Body of pancreas (tissue), 4 donors: Measurements from ENCODE around the gene ODAD3. TPM values are rescaled to one million over a fixed set of nuclear protein-coding genes. Genes with fewer than 3 reads are reported as not detected.

Source experiments
- ATAC-seq: fragments of 150-250 bp; one replicate; pipeline ENCODE4 v1.9.1; 2016
- DNase-seq, 4 donors: peaks; one replicate each; pipeline ENCODE4 v3.0.0-alpha.2; 2019
- H3K27ac ChIP-seq, 4 donors: fragments of 200-600 bp; sonication (generic); 1 replicate in 3 of 4; 2 replicates in 1 of 4; pipeline versions ENCODE4 v1.5.1 to v1.6.1; 2016 to 2019; ENCODE audit warnings: mild to moderate bottlenecking in 1 of 4, mixed read lengths in 1 of 4, moderate library complexity in 1 of 4
- H3K27me3 ChIP-seq, 2 donors: fragments of 200-600 bp; sonication (generic); one replicate each; pipeline ENCODE4 v1.6.0; 2016; ENCODE audit warnings: mild to moderate bottlenecking in 1 of 2
- H3K36me3 ChIP-seq, 2 donors: fragments of 200-600 bp; sonication (generic); replicated peaks in 1 of 2; 2 replicates each; pipeline ENCODE4 v1.5.1; 2016; ENCODE audit warnings: low read depth in 2 of 2; ENCODE audit not compliant: insufficient read depth in 1 of 2
- H3K4me1 ChIP-seq: fragments of 200-600 bp; sonication (generic); one replicate; pipeline ENCODE4 v1.6.0; 2016
- H3K4me3 ChIP-seq, 2 donors: fragments of 200-600 bp; sonication (generic); 1 replicate in 1 of 2; 2 replicates in 1 of 2; pipeline ENCODE4 v1.5.1; 2016 to 2019
- H3K9me3 ChIP-seq, 3 donors: fragments of 200-600 bp; sonication (generic); 1 replicate in 2 of 3; 2 replicates in 1 of 3; pipeline ENCODE4 v1.5.1; 2016
- CTCF ChIP-seq, 7 experiments: fragments of 450-650 bp in 4 of 7; fragments of 200-600 bp in 3 of 7; sonication (generic) in 3 of 7; IDR thresholded peaks; one replicate each; pipeline ENCODE4 v1.5.1; 2016 to 2019; ENCODE audit warnings: antibody characterized with exemption in 7 of 7
- POLR2A ChIP-seq, 3 donors: fragments of 450-650 bp; IDR thresholded peaks; one replicate each; pipeline ENCODE4 v1.6.1; 2016; ENCODE audit warnings: antibody characterized with exemption in 3 of 3, mild to moderate bottlenecking in 2 of 3
- WGBS, 2 donors: methylation state at CpG; one replicate each; pipeline ENCODE4 v1.1.5; 2017; 5-methylcytosine and 5-hydroxymethylcytosine counted together
- intact Hi-C: fragments of 100-400 bp; cut with DNase I; formaldehyde crosslinking; loops from one replicate; pipeline ENCODE4 v1.15.1; 2023
- small RNA-seq: library from RNA; depleted of rRNA; stranded (forward); fragments of <200 nt; gene quantifications from one replicate; pipeline ENCODE3, GENCODE V24; 2016
- total RNA-seq, 2 donors: library from RNA; depleted of rRNA; stranded (reverse); fragments of >200 nt; gene quantifications; one replicate each; pipeline ENCODE4 v1.1.0, GENCODE V29; 2016

Gene ODAD3
- total RNA-seq, 2 donors from 2014 or later = 0.26 TPM; not detected in 1

- intact Hi-C loops = no loop called here
- TF ChIP-seq POLR2A (IDR thresholded peaks at IDR 0.05) (no peak), CTCF (IDR thresholded peaks at IDR 0.05) (no peak)
- DNase-seq = no peak
- Histone ChIP-seq H3K36me3 (no peaks in the 10 kb centered on the region), H3K27ac (no peak overlapping the region), H3K27me3 (no peaks in the 10 kb centered on the region), H3K4me1 (peaks cover 14% of the 10 kb centered on the region), H3K9me3 (no peaks in the 10 kb centered on the region), H3K4me3 (no peak overlapping the region)
- ATAC-seq = no peak
- 92 to 94% methylated on average over 2 of the region's 2 CpGs for WGBS, 2 donors
Observed at GRCh38 chr19:11370744-11371143, 64.2 kb downstream of the ODAD3 start.

Small RNAs within 50 kb of the gene (small RNA-seq; reads per million reads assigned to genes)
- gene RF00019 = not detected

Other genes with a start within 250 kb of the ODAD3 start
- gene KANK2, start 237.6 kb downstream of the ODAD3 start, total RNA-seq = 100 to 1,000 TPM; 133 to 165 TPM
- not detected for gene ANGPTL8, start 195.5 kb downstream of the ODAD3 start, total RNA-seq
- 10 to 100 TPM; 77.1 to 89.2 TPM for gene DOCK6, start 172.6 kb downstream of the ODAD3 start, total RNA-seq
- gene TSPAN16, start 139.0 kb downstream of the ODAD3 start, total RNA-seq = not detected
- gene RAB3D, start 95.5 kb downstream of the ODAD3 start, total RNA-seq = 10 to 100 TPM; 47.1 to 51.6 TPM
- gene TMEM205, start 88.9 kb downstream of the ODAD3 start, total RNA-seq = 100 to 1,000 TPM; 176 to 197 TPM
- 10 to 100 TPM; 26.5 to 32.6 TPM for gene CCDC159, start 88.6 kb downstream of the ODAD3 start, total RNA-seq
- 10 to 100 TPM in 1 of 2 donors, 1 to 10 TPM in 1; 9.9 to 30.3 TPM for gene PLPPR2, start 79.7 kb downstream of the ODAD3 start, total RNA-seq
- 1 to 10 TPM in 1 of 2 donors, under 1 TPM in 1; 0.78 to 2.0 TPM for gene SWSAP1, start 60.5 kb downstream of the ODAD3 start, total RNA-seq
- gene EPOR, start 50.8 kb downstream of the ODAD3 start, total RNA-seq = 10 to 100 TPM; 15.0 to 20.4 TPM
- gene RGL3, start 15.8 kb downstream of the ODAD3 start, total RNA-seq = 10 to 100 TPM; 35.0 to 56.0 TPM
- gene PRKCSH, start 514 bp upstream of the ODAD3 start, total RNA-seq = 100 to 1,000 TPM; 134 to 194 TPM
- gene ELAVL3, start 45.9 kb upstream of the ODAD3 start, total RNA-seq = not detected
- gene ZNF653, start 70.7 kb upstream of the ODAD3 start, total RNA-seq = 10 to 100 TPM in 1 of 2 donors, 1 to 10 TPM in 1; 9.6 to 22.1 TPM
- 10 to 100 TPM; 55.8 to 79.1 TPM for gene ECSIT, start 94.0 kb upstream of the ODAD3 start, total RNA-seq
- gene CNN1, start 103.7 kb upstream of the ODAD3 start, total RNA-seq = 10 to 100 TPM; 10.9 to 15.2 TPM
- 10 to 100 TPM; 36.6 TPM for gene ELOF1, start 124.1 kb upstream of the ODAD3 start, total RNA-seq
- 10 to 100 TPM in 1 of 2 donors, 1 to 10 TPM in 1; 8.0 to 22.4 TPM for gene ACP5, start 142.5 kb upstream of the ODAD3 start, total RNA-seq
- 1 to 10 TPM; 4.6 to 8.8 TPM for gene ZNF627, start 162.4 kb upstream of the ODAD3 start, total RNA-seq